Activated naive CD4-positive, alpha-beta T cell (primary cell): ENCODE measurements around the gene MROH2A.

Experiments used
- DNase-seq, 4 experiments: peaks; one replicate each; lab custom pipeline; 2025; lab: John Stamatoyannopoulos, UW

Gene MROH2A

DNA sequence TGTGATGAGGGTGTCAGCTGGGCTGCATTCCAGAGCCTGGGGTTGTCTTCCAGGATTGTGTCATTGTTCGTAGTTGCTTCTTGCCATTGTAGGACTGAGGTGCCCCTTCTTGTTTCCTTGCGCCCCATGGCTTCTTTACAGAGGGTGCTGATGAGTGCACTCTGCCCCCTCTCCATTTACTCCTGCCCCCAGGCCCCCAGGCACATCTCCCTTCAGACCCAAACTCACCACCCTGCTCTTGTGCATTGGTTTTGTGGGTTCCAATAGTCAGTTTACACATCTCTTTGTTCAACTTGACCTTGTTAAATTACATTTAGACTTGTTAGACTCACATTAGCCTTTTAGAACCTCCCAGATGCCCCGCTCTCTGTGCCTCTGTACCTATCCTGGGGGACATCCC is 43.1 kb downstream of the MROH2A start:
- no peak for DNase-seq

- DNase-seq = no peak
Observed at GRCh38 chr2:233821709-233822100, 43.6 kb downstream of the MROH2A start.

GRCh38 chr2:233822101-233822771 is 44.1 kb downstream of the MROH2A start:
- no peak for DNase-seq

DNA sequence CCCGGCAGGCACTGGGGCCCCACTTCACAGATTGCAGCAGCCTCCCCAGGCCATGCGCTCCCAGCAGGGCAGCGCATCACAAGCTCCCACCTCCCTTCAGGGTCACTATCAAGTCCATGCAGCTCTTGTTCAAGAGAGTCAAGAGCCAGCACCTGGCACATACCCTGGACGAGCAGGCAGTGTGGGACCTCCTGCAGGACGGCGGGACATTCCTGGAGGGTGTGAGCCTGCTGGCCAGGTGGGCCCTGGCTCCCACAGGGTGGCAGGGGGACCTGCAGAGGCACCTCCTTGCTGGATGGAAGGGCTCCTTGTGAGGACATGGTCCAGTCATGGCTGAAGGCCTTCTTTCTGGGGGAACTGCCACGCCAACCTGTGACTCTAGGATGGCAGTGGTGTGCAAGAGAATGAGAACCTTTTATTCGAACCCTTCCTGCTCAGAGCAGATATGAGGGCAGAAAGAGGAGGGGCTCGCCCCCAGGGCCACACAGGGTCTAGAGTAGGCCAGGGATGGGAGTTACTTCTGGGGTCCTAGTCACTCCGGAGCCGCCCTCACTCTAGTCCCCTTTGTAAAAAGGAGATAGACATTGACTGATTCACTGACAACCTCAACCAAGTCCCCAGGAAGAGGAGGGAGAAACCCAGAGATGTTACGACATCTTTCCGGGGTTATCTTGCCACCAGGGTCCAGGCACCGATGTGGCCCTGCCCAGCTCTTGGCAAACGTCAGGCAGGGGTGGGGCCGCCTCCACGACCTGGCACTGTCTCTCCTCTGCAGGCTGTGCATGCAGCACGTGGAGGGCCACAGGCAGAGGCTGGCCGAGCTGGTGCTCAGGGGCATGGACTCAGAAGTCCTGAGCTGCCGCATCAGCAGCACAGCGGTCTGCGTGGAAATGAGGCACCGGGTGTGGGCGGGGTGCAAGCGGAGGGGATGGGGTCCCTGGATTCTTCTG is 44.9 kb downstream of the MROH2A start:
- no peak for DNase-seq

- DNase-seq = no peak
Observed at GRCh38 chr2:233823731-233824121, 45.6 kb downstream of the MROH2A start.

DNA sequence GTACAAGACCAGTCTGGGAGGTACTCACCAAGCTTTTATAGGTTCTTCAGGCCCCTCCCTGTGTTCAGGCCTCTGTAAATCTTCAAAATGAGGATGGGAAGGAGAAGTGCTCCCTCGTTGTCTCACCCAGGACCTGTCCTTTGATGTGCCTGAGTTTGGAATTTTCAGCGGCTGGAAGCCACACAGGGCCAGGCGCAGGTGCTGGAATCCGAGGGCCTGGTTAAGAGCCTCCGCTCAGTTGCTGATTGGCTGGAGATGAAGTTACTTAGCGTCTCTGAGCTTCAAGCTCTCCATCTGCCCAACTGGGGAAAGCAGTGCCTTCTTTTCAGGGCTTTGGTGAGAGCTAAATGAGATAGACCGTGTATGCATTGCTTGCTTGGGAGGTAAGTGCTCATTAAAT is 46.2 kb downstream of the MROH2A start:
- no peak for DNase-seq

GRCh38 chr2:233828546-233829192 is 50.5 kb downstream of the MROH2A start:
- no peak for DNase-seq

DNA sequence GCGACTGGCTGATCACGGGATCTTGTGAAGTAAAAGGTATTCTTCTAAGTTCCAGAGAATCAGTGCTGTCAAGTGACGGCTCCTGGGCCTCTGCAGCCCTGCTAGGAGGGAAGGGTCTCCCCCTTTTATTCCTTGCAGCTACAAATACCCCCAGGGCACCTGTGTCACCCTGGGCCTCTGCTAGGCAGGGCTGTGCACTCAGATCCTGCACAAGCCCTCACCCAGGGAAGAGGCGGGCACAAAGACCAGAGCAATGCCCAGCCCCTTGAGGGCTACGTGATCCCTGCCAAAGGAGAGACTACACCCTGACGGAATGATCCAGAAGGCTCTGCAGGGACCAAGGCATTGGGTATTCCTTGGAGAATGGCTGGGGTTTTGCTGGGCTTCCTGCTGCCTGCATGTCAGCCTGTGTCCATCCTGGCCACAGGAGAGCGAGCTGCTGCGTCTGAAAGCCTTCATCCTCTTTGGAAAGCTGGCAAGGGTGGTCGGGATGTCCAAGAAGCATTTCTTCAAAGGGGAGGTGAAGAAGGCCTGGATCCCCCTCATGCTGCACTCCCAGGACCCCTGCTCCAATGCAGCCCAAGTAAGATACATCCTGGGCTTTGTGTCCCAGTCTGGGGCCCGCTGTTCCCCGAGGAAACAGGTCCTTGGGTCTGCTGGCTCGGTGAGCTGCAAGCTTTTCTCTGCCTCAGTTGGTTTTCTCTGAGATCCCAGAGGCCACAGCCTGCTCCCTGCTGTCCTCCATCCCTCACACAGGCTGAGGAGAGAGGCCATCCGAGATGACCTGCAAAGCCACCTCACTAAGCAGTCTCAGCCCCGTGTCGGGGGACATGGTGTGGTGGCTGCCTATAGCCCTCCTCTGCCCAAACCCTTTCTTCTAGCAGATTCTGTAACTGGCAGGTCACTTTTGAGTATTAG is 51.3 kb downstream of the MROH2A start:
- DNase-seq = no peak

DNA sequence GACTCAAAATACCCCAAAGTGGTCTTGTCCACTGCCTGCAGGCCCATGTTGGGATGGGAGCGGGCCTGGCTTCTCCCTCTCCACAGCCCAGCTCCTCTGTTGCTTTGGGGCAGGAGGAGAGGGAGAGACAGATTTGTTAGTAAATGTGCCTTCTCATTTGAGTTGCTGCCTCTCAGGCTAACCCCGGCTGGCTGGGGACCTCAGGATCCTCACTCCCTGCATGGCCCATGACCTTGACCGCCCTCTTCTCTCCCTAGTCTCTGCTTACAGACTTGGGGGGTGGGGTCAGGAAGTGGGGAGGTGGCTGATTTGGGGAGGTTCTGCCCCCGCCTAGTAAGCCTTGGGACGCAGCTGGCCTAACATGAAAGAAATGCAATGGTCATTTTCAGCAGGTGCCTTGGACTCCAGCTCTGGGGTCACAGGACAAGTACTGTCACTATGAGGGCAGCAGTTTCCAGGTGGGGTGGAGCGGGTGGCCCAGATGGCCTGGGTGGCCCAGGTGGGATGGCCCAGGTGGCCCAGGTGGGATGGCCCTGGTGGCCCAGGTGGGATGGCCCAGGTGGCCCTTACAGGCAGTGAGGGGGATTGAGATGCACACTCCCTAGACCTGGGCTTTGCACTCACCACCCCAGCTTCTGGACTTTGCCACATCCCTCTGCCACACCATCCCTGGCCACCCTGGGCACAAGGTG is 52.1 kb downstream of the MROH2A start:
- no peak for DNase-seq

- no peak for DNase-seq
Observed at GRCh38 chr2:233831011-233831721, 53.0 kb downstream of the MROH2A start.

- no peak for DNase-seq
Observed at GRCh38 chr2:233831861-233832260, 53.7 kb downstream of the MROH2A start.

- no peak for DNase-seq
Observed at GRCh38 chr2:233832414-233832813, 54.3 kb downstream of the MROH2A start.

DNA sequence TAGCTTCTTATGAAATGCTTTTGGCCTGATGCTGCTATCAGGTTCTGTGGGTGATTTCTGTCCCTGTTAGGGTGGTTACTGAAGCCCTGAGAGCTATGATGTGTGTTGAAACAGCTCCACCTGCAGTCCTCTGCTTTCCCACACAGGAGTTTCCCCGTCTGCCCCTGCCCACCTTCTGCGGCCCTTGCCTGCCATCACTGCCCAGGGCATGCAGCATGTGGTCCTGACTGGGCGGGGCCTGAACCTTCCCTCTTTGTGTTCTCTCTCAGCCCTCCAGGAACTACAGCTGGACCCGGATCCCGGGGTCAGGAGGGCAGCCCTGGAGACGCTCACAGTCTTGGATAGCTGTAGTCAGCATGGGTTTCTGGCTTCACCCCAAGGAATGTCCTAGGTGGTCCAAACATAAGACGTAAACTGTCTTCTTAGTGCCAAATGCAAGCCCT is 54.8 kb downstream of the MROH2A start:
- DNase-seq = no peak

DNA sequence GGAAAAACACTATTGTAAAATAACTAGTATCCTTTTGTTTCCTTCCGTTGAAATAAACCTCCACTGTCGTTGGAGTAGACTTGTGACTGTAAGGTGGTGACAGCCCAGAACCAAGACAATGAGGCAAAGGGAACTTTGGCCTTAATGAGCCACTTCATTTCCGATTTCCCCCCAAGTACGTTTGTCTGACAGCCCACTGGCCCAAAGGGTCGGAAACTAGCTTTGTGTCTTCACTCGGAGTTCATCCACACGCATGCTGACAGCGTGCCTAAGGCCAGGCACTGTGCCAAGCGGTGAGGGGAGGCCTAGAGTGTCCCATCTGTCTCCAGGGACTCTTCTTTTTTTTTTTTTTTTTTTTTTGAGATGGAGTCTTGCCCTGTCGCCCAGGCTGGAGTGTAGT is 55.2 kb downstream of the MROH2A start:
- DNase-seq = no peak

GRCh38 chr2:233835230-233836186 is 57.4 kb downstream of the MROH2A start:
- no peak for DNase-seq

- no peak for DNase-seq
Observed at GRCh38 chr2:233836359-233836758, 58.2 kb downstream of the MROH2A start.

- DNase-seq = no peak
Observed at GRCh38 chr2:233837694-233838229, 59.6 kb downstream of the MROH2A start.

DNA sequence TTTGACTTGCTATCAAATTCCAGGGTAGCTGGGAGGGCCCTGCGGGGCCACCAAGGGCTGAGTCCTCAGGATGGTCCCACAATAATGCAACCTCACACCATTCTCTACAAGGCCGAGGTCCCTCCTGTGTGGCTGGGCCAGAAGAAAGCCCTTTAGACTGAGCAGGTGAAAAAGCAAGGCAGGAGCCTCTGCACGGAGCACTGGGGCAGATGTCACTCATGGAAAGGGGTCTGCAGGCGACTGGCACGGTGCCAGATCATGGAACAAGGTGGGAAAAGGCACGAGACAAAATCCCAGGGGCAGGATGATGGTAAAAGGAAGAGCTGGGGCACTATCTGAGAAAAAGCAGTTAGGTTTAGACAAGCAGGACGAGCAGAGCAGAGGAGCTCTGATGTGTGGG is 60.1 kb downstream of the MROH2A start:
- DNase-seq = no peak
